Rectal smooth muscle tissue (tissue), 1 donor: Measurements from ENCODE around the gene HMG20B.
"Not testable (repeated sequence)": the region's sequence is repeated elsewhere in the genome, so short reads cannot be mapped to it uniquely, and the experiment has no call there.

Experiments used
- H3K27ac ChIP-seq: one replicate; pipeline ENCODE4 v1.7.0; 2013; ENCODE audit warnings: low read depth, low read length, inconsistent platforms
- H3K27me3 ChIP-seq: one replicate; pipeline ENCODE4 v1.7.0; 2013; ENCODE audit warnings: low read length; ENCODE audit not compliant: control insufficient read depth, insufficient read depth
- H3K36me3 ChIP-seq: one replicate; pipeline ENCODE4 v1.7.0; 2013; ENCODE audit warnings: low read length; ENCODE audit not compliant: control insufficient read depth, insufficient read depth
- H3K4me1 ChIP-seq: one replicate; pipeline ENCODE4 v1.7.0; 2013; ENCODE audit warnings: low read length; ENCODE audit not compliant: control insufficient read depth, insufficient read depth
- H3K4me3 ChIP-seq: one replicate; pipeline ENCODE4 v1.7.0; 2013; ENCODE audit warnings: low read length
- H3K9ac ChIP-seq: one replicate; pipeline ENCODE4 v1.7.0; 2013; ENCODE audit warnings: low read length

Gene HMG20B

DNA sequence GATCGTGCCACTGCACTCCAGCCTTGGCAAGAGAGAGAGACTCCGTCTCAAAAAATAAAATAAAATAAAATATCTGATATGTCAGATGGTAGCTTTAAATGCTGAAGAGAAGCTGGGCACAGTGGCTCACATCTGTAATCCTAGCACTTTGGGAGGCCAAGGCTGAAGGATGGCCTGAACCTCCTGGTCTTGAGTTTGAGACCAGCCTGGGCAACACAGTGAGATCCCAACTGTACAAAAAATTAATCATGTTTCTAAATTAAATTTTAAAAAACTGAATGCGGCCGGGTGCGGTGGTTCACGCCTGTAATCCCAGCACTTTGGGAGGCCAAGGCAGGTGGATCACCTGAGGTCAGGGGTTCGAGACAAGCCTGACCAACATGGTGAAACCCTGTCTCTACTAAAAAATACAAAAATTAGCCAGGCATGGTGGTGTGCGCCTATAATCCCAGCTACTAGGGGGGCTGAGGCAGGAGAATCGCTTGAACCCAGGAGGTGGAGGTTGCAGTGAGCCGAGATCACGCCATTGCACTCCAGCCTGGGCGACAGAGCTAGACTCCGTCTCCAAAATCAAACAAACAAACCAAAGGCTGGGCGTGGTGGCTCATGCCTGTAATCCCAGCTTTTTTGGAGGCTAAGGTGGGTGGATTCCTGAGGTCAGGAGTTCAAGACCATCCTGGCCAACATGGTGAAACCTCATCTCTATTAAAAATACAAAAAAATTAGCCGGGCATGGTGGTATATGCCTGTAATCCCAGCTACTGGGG lies 11.5 kb downstream of the HMG20B start:
- not testable (repeated sequence) for H3K9ac ChIP-seq, H3K36me3 ChIP-seq, H3K27ac ChIP-seq, H3K4me1 ChIP-seq, H3K4me3 ChIP-seq
- peaks cover 12% of the 10 kb centered on the region for H3K27me3 ChIP-seq

DNA sequence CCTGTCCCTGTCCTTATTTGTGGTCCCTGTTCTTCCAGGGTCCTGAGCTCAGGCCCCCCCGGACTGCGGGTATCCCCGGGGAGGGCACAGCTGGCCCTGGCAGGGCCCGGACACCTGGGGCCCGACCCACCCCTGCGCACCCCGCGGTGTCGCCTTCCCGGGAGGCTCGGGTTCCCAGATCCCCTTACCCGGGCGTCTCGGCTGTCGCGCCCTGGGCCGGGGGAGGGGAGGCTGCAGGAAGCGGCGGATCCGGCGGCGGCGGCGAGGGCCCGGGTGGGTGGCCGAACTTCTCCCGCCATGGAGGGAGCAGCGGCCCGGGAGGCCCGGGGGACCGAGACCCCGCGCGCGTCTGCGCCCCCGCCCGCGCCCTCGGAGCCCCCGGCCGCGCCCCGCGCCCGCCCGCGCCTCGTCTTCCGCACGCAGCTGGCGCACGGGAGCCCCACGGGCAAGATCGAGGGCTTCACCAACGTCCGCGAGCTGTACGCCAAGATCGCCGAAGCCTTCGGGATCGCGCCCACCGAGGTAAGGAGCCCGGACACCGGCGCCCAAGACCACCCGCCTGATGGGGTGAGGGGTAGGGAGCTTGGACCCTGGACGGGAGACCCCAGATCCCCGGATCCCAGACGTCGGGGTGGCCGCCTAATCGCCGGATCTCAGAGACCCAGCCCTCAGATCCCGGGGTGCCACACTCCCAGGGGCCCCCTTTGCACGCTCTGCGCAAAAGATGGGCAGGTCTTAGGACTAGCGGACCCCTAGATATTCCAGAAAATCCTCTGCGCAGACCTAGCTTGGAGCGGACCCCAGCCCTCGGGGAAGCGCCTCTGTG lies 12.8 kb downstream of the HMG20B start, which contains the start of gene GIPC3:
Gene GIPC3, plus strand, starts transcription at position 178 of the 826 bp plus-strand sequence. Its CDS starts 120 bp downstream, at position 298.
- no peaks in the 10 kb centered on the region for H3K36me3 ChIP-seq
- H3K9ac ChIP-seq: no peak within 1 kb of the TSS
- H3K27ac ChIP-seq: no peak within 1 kb of the TSS
- peak within 1 kb of the TSS; percentile 55 for H3K4me3 ChIP-seq
- H3K4me1 ChIP-seq: peaks cover 4% of the 10 kb centered on the region
- H3K27me3 ChIP-seq: peaks cover 12% of the 10 kb centered on the region

DNA sequence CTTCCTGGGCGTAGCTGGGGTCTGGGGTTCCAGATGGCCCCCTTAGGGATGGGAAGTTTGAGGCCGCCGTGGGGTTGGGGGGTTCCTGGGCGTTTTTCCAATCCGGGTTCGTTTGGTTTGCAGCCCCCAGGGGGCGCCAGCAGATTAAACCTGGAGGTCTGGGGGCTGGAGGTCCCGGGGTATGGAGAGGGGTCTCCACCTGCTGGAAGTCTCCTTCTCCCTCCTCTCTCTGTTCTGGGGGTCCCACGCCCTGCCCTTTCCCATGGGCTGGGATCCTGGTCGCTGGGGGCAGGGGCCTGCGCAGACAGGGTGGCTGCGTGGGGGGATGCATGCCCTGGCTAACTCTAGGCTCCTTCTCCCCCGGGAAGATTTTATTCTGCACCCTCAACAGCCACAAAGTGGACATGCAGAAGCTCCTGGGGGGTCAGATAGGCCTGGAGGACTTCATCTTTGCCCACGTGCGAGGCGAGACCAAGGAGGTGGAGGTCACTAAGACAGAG lies 13.4 kb downstream of the HMG20B start:
- H3K4me3 ChIP-seq: peak overlapping the region; percentile 55
- peaks cover 12% of the 10 kb centered on the region for H3K27me3 ChIP-seq
- H3K9ac ChIP-seq: no peak overlapping the region
- H3K27ac ChIP-seq: no peak overlapping the region
- H3K4me1 ChIP-seq: peaks cover 3% of the 10 kb centered on the region
- no peaks in the 10 kb centered on the region for H3K36me3 ChIP-seq

DNA sequence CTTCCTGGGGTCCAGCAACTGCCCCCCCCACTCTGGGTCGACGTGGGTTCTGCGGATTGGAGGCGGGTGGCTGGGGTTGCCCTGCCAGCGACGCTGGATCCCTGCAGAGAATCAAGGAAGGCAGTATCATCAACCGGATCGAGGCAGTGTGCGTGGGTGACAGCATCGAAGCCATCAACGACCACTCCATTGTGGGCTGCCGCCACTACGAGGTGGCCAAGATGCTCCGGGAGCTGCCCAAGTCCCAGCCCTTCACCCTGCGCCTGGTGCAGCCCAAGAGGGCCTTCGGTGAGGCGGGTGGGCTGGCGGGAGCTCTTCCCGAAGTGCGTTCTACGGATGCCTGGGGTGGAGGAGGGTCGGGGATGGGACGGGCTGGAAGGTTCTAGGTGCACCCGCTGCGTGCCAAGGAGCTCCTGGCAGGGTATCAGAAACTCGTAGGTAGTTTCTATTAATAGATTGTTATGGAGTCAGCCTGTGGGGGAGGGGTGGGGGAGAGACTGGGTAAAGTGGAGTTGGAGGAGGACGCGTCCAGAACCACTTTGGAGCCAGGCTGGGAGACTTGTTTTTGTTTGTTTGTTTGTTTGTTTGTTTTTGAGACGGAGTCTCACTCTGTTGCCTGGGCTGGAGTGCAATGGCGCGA lies 14.1 kb downstream of the HMG20B start:
- H3K27ac ChIP-seq: no peak overlapping the region
- H3K27me3 ChIP-seq: peaks cover 12% of the 10 kb centered on the region
- no peaks in the 10 kb centered on the region for H3K36me3 ChIP-seq
- H3K4me3 ChIP-seq: peak overlapping the region; percentile 32
- H3K9ac ChIP-seq: no peak overlapping the region
- H3K4me1 ChIP-seq: peaks cover 3% of the 10 kb centered on the region

DNA sequence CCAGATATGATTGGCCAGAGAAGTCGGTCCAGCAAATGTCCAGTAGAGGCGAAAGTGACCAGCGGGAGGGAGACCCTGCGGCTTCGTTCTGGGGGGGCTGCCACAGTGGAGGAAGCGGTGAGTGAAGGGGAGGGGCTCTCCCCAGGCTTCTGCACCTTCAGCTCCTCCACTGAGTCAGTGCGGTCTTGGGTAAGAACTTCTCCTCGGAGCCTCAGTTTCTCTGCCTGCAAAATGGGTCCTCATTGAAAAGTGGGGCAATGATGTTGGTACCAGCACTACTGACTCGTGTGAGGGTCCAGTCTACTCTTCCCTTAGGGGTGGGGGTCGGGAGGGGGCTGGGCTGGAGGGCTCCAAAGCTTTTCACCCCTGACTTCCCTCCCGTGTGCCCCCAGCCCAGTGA lies 16.7 kb downstream of the HMG20B start:
- no peak overlapping the region for H3K27ac ChIP-seq

DNA sequence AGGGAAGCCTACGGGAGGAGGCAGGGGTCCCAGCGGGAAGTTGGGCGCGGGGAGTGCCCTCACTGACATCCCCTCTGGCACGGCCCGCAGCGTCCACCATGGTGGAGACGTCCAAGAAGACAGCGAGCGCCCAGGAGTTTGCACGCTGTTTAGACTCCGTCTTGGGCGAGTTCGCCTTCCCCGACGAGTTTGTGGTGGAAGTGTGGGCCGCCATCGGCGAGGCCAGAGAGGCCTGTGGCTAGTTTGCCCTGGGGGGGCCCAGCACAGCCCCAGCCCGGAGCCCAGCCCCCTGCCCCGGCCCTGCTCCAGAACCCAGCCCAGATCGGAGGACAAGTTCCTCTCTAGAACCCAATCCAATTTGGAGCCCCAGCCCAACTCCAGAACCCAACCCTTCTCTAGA lies 17.2 kb downstream of the HMG20B start:
- Histone ChIP-seq H3K9ac (no peak overlapping the region), H3K36me3 (no peaks in the 10 kb centered on the region), H3K4me1 (peaks cover 3% of the 10 kb centered on the region), H3K27me3 (peaks cover 11% of the 10 kb centered on the region), H3K27ac (no peak overlapping the region), H3K4me3 (no peak overlapping the region)

More for the DNA sequence above, 16.7 kb downstream of the HMG20B start:
- peaks cover 12% of the 10 kb centered on the region for H3K27me3 ChIP-seq
- no peaks in the 10 kb centered on the region for H3K36me3 ChIP-seq
- H3K9ac ChIP-seq: no peak overlapping the region
- H3K4me3 ChIP-seq: no peak overlapping the region
- H3K4me1 ChIP-seq: peaks cover 3% of the 10 kb centered on the region

DNA sequence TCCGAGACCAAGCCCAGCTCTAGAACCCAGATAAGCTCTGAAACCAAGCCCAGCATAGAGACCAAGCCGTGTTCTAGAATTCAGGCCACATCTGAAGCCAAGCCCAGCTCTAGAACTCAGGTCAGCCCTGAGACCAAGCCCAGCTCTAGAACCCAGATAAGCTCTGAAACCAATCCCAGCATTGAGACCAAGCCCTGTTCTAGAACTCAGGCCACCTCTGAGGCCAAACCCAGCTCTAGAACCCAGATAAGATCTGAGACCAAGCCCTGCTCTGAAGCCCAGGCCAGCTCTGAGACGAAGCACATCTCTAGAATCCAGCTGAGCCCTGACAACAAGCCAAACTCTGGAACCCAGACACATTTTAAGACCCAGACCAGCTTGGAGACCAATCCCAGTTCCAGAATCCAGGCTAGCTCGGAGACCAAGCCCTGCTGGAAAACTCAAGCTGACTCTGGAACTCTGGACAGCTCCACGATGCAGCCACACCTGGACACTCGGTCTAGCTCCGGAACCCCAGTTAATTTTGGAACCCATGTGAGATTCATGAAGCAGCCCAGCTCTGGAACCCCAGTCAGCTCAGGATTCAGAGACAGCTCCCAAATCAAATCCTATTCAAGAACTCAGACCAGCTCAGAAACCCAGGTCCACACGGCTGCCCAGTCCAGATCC lies 18.4 kb downstream of the HMG20B start:
- Histone ChIP-seq H3K9ac (no peak overlapping the region), H3K36me3 (no peaks in the 10 kb centered on the region), H3K27ac (no peak overlapping the region)

DNA sequence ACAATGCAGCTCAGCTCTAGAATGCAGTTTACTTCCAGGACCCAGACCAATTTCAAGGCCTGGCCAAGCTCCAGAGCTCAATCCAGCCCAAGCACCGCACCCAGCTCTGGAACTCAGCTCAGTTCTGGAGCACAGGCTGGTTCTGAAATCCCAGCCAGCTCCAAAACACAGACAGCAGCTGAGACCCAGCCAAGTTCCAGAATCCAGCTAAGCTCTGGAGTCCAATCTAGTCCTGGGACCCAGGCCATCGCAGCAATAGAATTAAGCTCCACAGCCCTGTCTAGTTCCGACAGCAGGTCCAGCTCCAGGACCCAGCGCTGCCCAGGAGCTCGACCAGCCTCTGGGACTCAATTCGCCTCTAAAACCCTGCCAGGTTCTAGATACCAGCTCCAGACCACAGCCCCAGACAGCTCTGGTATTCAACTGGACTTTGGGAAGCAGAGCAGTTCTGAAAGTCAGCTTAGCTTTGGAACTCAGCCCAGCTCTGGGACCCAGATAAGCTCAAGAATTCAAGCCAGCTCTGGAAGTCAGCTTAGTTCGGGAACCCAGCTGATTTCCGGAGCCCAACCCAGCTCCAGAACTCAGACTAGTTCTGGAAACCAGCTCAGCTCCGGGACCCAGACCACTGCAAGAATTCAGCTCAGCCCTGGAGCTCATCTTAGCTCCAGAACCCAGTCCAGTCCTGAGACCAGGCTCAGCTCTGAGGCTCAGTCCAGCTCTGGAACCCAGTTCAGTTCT lies 19.3 kb downstream of the HMG20B start:
- H3K27ac ChIP-seq: no peak overlapping the region
- H3K36me3 ChIP-seq: no peaks in the 10 kb centered on the region
- no peaks in the 10 kb centered on the region for H3K4me1 ChIP-seq
- H3K9ac ChIP-seq: no peak overlapping the region
- no peaks in the 10 kb centered on the region for H3K27me3 ChIP-seq
- H3K4me3 ChIP-seq: no peak overlapping the region

More for the DNA sequence above, 18.4 kb downstream of the HMG20B start:
- peaks cover 3% of the 10 kb centered on the region for H3K4me1 ChIP-seq
- H3K4me3 ChIP-seq: no peak overlapping the region
- peaks cover 2% of the 10 kb centered on the region for H3K27me3 ChIP-seq

DNA sequence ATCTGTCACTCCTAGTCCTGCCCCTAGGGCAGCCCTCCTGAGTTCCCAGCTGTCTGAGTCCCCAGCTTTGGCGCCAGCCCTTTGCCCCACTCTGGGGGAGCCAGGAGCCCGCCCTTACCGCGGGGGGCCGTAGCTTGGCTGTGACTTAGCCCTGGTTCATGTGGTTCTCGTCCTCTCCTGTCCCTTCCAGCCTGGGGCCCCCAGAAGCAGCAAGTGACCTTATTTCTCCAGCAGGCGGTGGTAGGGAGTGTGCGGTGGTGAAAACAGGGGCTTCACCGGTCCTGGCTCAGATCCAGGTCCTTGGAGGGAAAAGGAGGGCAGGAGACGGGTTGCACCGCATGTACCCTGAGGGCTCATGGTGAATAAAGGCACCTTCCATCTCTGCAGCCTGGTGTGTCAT lies 20.4 kb downstream of the HMG20B start:
- Histone ChIP-seq H3K9ac (no peak overlapping the region), H3K27ac (no peak overlapping the region), H3K27me3 (no peaks in the 10 kb centered on the region)

DNA sequence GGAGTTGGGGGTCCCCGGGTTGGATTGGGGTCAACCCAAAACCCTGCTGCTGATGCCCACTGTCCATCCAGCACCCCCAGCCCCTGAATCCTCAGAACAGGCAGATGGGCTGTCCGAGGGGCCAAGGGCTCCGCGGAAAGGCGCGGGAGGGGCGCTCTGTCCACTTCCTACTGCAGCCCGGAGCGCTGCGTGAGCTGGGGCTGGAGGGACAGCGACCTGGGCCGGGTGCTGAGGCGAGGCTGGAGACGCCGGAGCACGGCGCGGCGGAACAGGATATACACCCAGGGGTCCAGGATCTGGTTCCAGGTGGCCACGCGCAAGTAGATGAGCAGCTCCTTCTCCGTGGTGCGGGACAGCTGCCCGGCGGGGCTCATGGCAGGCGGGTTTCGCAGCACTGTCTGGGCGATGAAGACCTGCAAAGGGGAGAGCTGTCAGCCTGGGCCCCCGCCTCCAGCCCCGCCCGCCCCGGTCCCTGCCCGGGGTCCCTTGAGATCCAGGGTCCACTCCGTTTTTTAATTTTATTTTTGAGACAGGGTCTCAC lies 22.8 kb downstream of the HMG20B start:
- H3K27me3 ChIP-seq: no peaks in the 10 kb centered on the region
- no peak overlapping the region for H3K9ac ChIP-seq
- no peak overlapping the region for H3K27ac ChIP-seq
- no peaks in the 10 kb centered on the region for H3K4me1 ChIP-seq
- H3K4me3 ChIP-seq: no peak overlapping the region
- no peaks in the 10 kb centered on the region for H3K36me3 ChIP-seq

More for the DNA sequence above, 20.4 kb downstream of the HMG20B start:
- no peaks in the 10 kb centered on the region for H3K36me3 ChIP-seq
- no peaks in the 10 kb centered on the region for H3K4me1 ChIP-seq
- no peak overlapping the region for H3K4me3 ChIP-seq

DNA sequence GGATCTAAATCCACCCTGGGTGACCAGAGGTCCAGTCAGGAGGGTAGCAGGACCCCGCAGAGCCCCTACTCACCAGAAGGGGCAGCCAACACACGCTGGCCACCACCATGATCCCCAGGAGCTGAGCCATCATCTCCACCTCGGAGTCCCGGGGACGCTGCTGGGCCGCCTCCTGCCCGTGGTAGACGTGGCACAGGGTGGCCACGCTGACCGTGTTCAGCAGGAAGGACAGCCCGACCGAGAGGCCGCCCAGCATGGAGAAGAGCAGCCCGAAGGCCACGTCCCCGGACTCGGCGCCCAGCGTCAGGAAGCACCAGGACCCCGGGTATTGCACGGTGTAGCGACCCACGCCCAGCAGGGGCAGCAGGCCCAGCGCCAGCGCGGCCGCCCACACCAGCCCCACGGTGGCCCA lies 27.0 kb downstream of the HMG20B start:
- Histone ChIP-seq H3K27ac (no peak overlapping the region), H3K4me1 (no peaks in the 10 kb centered on the region), H3K9ac (no peak overlapping the region), H3K36me3 (no peaks in the 10 kb centered on the region), H3K27me3 (no peaks in the 10 kb centered on the region), H3K4me3 (no peak overlapping the region)
